HUES6 (cell line): ENCODE results near the gene SH2D2A.

Source experiments
- H3K27ac ChIP-seq: 2 replicates; pipeline ENCODE4 v1.7.0; 2013; ENCODE audit warnings: low read depth, mild to moderate bottlenecking, low read length, inconsistent platforms
- H3K27me3 ChIP-seq: 2 replicates; pipeline ENCODE4 v1.6.1; 2013; ENCODE audit warnings: low read length; ENCODE audit not compliant: control insufficient read depth, insufficient read depth
- H3K36me3 ChIP-seq: 2 replicates; pipeline ENCODE4 v1.6.1; 2013; ENCODE audit warnings: low read length; ENCODE audit not compliant: control insufficient read depth, insufficient read depth
- H3K4me1 ChIP-seq: 2 replicates; pipeline ENCODE4 v1.6.1; 2013; ENCODE audit warnings: low read length; ENCODE audit not compliant: control insufficient read depth, insufficient read depth
- H3K4me3 ChIP-seq: 2 replicates; pipeline ENCODE4 v1.5.1; 2013; ENCODE audit warnings: low read depth, low read length
- H3K9ac ChIP-seq: one replicate; pipeline ENCODE4 v1.6.1; 2013; ENCODE audit warnings: mild to moderate bottlenecking, low read length
- H3K9me3 ChIP-seq: 2 replicates; pipeline ENCODE4 v1.6.1; 2013; ENCODE audit warnings: low read depth, low read length; ENCODE audit not compliant: control insufficient read depth, insufficient read depth

The SH2D2A gene

DNA sequence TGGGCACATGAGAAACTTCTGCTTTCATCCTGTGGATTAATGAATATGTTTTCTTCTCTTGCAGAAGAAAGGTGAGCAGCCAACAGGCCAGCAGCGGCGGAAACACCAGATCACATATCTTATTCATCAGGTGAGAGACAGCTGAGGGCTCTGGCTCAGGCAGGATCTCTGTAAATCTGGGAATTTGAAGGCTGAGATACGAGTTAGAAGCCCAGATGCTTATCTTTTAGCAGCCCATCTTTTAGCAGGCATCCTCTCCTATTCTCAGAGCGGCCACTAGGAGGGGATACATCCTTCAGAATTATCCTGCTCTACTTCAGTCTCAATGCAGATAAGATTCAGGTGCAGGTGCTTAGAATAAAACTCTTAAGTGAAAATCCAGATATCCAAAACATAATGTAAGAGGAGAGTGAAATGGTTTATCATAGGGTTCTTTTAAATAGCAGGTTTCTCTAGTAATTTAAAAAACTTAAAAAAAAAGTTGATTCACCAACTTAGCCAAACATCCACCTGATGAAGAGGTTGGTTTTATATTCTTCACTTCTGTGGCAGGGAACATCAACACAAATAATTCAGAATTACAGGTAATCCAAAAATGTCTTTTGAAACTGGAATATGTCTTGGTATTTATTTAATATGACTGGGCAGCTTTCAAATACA lies 19.3 kb downstream of the SH2D2A start:
- H3K9ac ChIP-seq = no peak overlapping the region
- H3K27ac ChIP-seq = no peak overlapping the region
- H3K9me3 ChIP-seq = no peaks in the 10 kb centered on the region
- H3K4me3 ChIP-seq = no peak overlapping the region
- H3K4me1 ChIP-seq = no peaks in the 10 kb centered on the region
- no peaks in the 10 kb centered on the region for H3K27me3 ChIP-seq
- peaks cover 91% of the 10 kb centered on the region for H3K36me3 ChIP-seq

- peaks cover 95% of the 10 kb centered on the region for H3K36me3 ChIP-seq
- H3K9me3 ChIP-seq = no peaks in the 10 kb centered on the region
- no peak overlapping the region for H3K4me3 ChIP-seq
- H3K9ac ChIP-seq = no peak overlapping the region
- no peaks in the 10 kb centered on the region for H3K27me3 ChIP-seq
- H3K27ac ChIP-seq = no peak overlapping the region
- no peaks in the 10 kb centered on the region for H3K4me1 ChIP-seq
Observed at GRCh38 chr1:156796340-156797097, 20.1 kb downstream of the SH2D2A start.

- no peak overlapping the region for H3K9ac ChIP-seq
- H3K36me3 ChIP-seq = peaks cover 96% of the 10 kb centered on the region
- H3K27me3 ChIP-seq = no peaks in the 10 kb centered on the region
- H3K4me1 ChIP-seq = no peaks in the 10 kb centered on the region
- H3K4me3 ChIP-seq = no peak overlapping the region
- H3K27ac ChIP-seq = no peak overlapping the region
- no peaks in the 10 kb centered on the region for H3K9me3 ChIP-seq
Observed at GRCh38 chr1:156795787-156796186, 20.9 kb downstream of the SH2D2A start.

GRCh38 chr1:156795374-156795733 lies 21.3 kb downstream of the SH2D2A start:
- Histone ChIP-seq H3K4me1 (no peaks in the 10 kb centered on the region), H3K27me3 (no peaks in the 10 kb centered on the region), H3K27ac (no peak overlapping the region), H3K9ac (no peak overlapping the region), H3K36me3 (peaks cover 93% of the 10 kb centered on the region), H3K4me3 (no peak overlapping the region), H3K9me3 (no peaks in the 10 kb centered on the region)

GRCh38 chr1:156794506-156795373 lies 21.9 kb downstream of the SH2D2A start:
- Histone ChIP-seq H3K9me3 (no peaks in the 10 kb centered on the region), H3K4me3 (no peak overlapping the region), H3K4me1 (no peaks in the 10 kb centered on the region), H3K27me3 (no peaks in the 10 kb centered on the region), H3K36me3 (peaks cover 89% of the 10 kb centered on the region), H3K9ac (no peak overlapping the region), H3K27ac (no peak overlapping the region)

GRCh38 chr1:156789621-156790318 lies 26.9 kb downstream of the SH2D2A start:
- Histone ChIP-seq H3K27ac (no peak overlapping the region), H3K9me3 (no peaks in the 10 kb centered on the region), H3K4me1 (no peaks in the 10 kb centered on the region), H3K36me3 (peaks cover 77% of the 10 kb centered on the region), H3K27me3 (no peaks in the 10 kb centered on the region), H3K9ac (no peak overlapping the region), H3K4me3 (no peak overlapping the region)

DNA sequence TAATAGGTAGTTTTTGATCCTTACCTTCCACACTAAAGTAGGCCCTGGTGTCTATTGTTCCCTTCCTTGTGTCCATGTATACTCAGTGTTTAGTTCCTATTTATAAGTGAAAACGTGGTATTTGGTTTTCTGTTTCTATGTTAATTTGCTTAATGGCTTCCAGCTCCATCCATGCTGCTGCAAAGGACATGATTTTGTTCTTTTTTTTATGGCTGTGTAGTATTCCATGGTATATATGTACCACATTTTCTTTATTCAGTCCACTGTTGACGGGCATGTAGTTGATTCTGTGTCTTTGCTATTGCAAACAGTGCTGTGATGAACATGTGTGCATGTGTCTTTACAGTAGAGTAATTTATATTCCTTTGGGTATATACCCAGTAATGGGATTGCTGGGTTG lies 28.5 kb downstream of the SH2D2A start:
- H3K4me1 ChIP-seq = no peaks in the 10 kb centered on the region
- no peak overlapping the region for H3K27ac ChIP-seq
- no peaks in the 10 kb centered on the region for H3K27me3 ChIP-seq
- H3K9me3 ChIP-seq = no peaks in the 10 kb centered on the region
- no peak overlapping the region for H3K9ac ChIP-seq
- no peak overlapping the region for H3K4me3 ChIP-seq
- peaks cover 72% of the 10 kb centered on the region for H3K36me3 ChIP-seq

DNA sequence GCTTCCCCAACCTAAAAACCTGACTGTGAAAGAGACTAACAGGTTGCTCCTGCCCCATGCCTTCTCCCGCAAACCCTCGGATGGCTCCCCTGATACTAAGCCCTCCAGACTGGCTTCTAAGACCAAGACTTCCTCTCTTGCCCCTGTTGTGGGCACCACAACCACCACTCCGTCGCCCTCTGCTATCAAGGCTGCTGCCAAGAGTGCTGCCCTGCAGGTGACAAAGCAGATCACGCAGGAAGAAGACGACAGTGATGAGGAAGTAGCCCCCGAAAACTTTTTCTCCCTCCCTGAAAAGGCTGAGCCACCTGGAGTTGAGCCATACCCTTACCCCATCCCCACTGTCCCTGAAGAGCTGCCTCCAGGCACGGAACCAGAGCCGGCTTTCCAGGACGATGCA lies 30.0 kb downstream of the SH2D2A start:
- Histone ChIP-seq H3K9me3 (no peaks in the 10 kb centered on the region), H3K4me3 (no peak overlapping the region), H3K9ac (no peak overlapping the region), H3K27ac (no peak overlapping the region), H3K36me3 (peaks cover 72% of the 10 kb centered on the region), H3K27me3 (no peaks in the 10 kb centered on the region), H3K4me1 (no peaks in the 10 kb centered on the region)

- H3K36me3 ChIP-seq = peaks cover 66% of the 10 kb centered on the region
- H3K9ac ChIP-seq = no peak overlapping the region
Observed at GRCh38 chr1:156785458-156785857, 31.2 kb downstream of the SH2D2A start.

DNA sequence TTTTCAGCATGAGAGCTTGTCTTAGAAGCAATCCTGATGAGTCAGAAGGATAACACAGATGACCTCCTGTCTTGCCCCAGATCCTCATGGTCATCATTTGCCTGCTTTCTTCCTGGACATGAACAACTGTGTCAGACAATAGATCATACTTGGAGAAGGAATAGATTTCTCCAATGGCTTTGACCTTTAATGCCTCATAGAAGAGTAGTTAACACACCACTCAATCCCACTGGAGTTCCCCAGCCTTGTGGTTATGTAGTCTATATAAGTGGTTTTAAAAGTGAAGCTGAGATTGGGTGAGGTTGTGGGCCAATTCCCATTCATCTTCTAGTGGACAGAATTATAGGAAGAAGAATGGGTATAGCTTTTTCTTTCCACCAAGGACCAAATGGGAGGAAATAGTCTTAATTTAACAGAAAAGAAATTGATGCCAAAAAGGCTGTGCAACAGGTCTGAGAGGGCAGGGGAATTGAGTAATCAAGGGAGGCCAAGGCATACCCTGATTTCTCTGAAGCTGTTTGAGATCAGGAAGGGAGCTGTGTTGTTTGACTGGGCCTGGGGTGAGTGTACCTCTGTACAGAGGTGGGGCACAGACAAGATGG lies 35.0 kb downstream of the SH2D2A start:
- H3K9ac ChIP-seq = no peak overlapping the region
- no peaks in the 10 kb centered on the region for H3K9me3 ChIP-seq
- H3K4me3 ChIP-seq = no peak overlapping the region
- H3K27ac ChIP-seq = no peak overlapping the region
- H3K4me1 ChIP-seq = no peaks in the 10 kb centered on the region
- H3K27me3 ChIP-seq = no peaks in the 10 kb centered on the region
- peaks cover 44% of the 10 kb centered on the region for H3K36me3 ChIP-seq

More at GRCh38 chr1:156785458-156785857, 31.2 kb downstream of the SH2D2A start:
- Histone ChIP-seq H3K4me3 (no peak overlapping the region), H3K4me1 (no peaks in the 10 kb centered on the region), H3K27ac (no peak overlapping the region), H3K27me3 (no peaks in the 10 kb centered on the region), H3K9me3 (no peaks in the 10 kb centered on the region)
